ENCODE results near the gene TSSK6. TPM values are rescaled to one million over a fixed set of nuclear protein-coding genes. Genes with fewer than 3 reads are reported as not detected.

The TSSK6 gene
- polyA plus RNA-seq, 1 donor, result 0.56 TPM

DNA sequence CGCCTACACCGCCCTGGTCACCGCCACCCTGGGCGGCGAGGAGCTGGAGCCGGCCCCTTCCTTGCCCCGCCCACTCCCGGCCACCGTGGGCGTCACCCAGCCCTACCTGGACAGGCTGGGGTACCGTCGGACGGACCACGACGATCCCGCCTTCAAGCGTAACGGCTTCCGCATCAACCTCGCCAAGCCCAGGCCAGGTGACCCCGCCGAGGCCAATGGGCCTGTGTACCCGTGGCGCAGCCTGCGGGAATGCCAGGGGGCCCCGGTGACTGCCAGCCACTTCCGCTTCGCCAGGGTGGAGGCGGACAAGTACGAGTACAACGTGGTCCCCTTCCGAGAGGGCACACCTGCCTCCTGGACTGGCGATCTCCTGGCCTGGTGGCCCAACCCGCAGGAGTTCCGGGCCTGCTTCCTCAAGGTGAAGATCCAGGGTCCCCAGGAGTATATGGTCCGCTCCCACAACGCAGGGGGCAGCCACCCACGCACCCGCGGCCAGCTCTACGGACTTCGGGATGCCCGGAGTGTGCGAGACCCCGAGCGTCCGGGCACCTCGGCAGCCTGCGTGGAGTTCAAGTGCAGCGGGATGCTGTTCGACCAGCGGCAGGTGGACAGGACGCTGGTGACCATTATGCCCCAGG is 29.7 kb upstream of the TSSK6 start:
- no peak for DNase-seq (ENCODE audit: low read depth)

GRCh38 chr19:19544257-19544953 is 29.1 kb upstream of the TSSK6 start:
- DNase-seq (ENCODE audit: low read depth), result no peak

DNA sequence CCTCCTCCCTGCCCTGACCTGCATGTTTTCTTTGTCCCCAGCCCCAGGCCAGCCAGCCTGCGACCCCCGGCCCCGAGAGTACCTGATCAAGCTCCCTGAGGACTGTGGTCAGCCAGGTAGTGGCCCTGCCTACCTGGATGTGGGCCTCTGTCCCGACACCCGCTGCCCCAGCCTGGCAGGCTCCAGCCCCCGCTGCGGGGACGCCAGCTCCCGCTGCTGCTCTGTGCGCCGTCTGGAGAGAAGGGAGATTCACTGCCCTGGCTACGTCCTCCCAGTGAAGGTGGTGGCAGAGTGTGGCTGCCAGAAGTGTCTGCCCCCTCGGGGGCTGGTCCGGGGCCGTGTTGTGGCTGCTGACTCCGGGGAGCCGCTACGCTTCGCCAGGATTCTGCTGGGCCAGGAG is 28.3 kb upstream of the TSSK6 start:
- no peak for DNase-seq (ENCODE audit: low read depth)

DNA sequence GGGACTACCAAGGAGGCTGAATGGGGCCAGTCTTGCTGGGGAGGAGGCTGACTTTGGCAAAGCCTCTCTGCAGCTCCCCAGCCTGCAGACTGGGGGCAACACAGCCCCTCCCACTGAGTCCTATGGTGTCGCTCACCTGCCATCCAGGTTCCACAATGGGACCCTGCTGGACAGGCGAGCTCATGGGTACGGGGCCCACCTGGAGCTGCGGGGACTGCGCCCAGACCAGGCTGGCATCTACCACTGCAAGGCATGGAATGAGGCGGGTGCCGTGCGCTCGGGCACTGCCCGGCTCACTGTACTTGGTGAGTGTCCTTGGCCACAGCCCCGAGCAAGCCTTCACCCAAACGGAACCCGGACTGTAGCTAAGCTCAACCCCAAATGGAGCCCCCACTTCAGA is 27.8 kb upstream of the TSSK6 start:
- no peak for DNase-seq (ENCODE audit: low read depth)

DNA sequence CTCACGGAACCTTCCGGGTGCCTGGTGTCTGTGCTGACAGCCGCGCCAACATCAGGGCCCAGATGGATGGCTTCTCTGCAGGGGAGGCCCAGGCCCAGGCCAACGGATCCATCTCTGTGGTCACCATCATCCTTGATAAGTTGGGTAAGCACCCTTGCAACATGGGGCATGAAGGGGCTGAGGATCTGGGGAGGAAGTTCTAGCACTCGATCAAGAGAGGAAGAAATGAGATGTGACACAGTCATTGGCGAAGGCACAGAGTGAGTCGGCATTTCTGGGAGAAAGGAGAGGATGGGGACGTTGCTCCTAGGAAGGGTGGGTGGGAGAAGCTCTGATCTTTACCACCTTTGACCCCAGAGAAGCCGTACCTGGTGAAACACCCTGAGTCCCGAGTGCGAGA is 27.2 kb upstream of the TSSK6 start:
- no peak for DNase-seq (ENCODE audit: low read depth)

- no peak for DNase-seq (ENCODE audit: low read depth)
Measured at GRCh38 chr19:19541616-19542015, 26.3 kb upstream of the TSSK6 start.

- DNase-seq (ENCODE audit: low read depth), result no peak
Measured at GRCh38 chr19:19540715-19541515, 25.6 kb upstream of the TSSK6 start.

- DNase-seq (ENCODE audit: low read depth), result no peak
Measured at GRCh38 chr19:19540064-19540714, 24.8 kb upstream of the TSSK6 start.

DNA sequence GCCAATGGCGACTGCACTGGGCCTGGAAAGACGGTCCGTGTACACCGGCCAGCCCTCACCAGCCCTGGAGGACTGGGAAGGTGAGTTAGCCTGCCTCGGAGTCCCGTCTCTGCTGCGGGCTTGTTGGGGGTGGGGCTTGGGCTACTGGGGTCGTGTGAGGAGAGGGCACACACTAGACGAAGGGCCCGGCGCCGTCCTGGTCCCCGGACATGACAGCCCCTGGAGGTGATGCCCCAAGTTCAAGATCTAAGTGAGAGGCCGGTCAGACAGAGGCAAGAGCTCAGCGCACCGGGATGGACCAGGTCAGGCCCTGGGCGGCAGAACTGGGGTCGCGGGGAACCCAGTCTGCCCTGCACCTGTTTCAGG is 24.3 kb upstream of the TSSK6 start:
- no peak for DNase-seq (ENCODE audit: low read depth)

GRCh38 chr19:19538785-19539166 is 23.4 kb upstream of the TSSK6 start:
- DNase-seq (ENCODE audit: low read depth), result no peak

- no peak for DNase-seq (ENCODE audit: low read depth)
Measured at GRCh38 chr19:19538061-19538784, 22.9 kb upstream of the TSSK6 start, which contains the start of gene CILP2. CILP2 (plus strand) TSS chr19:19538265; CDS start chr19:19538350, 85 bp downstream.

DNA sequence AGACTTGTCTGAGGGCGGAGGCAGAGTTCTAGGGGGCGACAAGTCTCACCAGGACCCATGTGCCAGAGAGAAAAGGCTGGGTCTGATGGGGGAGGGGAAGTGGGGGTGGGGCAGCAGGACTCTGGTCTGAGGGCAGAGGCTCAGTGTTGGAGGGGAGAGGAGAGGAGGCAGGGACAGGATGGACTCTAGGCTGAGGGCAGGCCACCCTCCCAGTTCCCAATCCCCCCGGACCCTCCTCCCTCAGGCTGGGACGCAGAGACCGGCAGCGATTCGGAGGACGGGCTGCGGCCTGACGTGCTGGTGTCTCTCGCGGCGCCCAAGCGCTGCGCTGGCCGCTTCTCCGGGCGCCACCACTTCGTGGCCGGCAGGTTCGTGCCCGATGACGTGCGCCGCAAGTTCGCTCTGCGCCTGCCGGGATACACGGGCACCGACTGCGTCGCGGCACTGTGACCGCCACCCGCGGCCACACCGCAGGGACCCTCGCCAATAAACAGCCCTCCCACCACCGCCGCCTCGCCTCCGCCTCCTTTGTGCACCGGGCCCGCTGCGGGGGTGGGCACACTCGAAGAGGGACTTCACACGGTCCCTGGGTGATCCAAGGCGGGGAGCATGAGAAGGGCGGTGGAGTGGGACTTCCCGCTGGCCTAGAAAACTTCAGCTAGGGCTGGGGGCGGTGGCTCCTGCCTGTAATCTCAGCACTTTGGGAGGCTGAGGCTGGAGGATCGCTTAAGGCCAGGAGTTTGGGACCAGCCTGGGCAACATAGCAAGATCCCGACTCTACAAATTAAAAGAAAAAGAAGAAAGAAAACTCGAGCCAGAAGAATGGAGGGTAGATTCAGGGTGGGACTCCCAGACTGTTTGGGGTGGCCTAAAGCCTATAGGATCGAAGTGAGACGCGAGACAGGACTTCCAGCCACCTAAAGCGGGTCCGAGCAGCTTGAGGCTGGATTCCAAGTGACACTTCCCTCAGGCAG is 22.0 kb upstream of the TSSK6 start:
- DNase-seq (ENCODE audit: low read depth), result no peak

GRCh38 chr19:19535311-19536191 is 20.2 kb upstream of the TSSK6 start:
- no peak for DNase-seq (ENCODE audit: low read depth)

DNA sequence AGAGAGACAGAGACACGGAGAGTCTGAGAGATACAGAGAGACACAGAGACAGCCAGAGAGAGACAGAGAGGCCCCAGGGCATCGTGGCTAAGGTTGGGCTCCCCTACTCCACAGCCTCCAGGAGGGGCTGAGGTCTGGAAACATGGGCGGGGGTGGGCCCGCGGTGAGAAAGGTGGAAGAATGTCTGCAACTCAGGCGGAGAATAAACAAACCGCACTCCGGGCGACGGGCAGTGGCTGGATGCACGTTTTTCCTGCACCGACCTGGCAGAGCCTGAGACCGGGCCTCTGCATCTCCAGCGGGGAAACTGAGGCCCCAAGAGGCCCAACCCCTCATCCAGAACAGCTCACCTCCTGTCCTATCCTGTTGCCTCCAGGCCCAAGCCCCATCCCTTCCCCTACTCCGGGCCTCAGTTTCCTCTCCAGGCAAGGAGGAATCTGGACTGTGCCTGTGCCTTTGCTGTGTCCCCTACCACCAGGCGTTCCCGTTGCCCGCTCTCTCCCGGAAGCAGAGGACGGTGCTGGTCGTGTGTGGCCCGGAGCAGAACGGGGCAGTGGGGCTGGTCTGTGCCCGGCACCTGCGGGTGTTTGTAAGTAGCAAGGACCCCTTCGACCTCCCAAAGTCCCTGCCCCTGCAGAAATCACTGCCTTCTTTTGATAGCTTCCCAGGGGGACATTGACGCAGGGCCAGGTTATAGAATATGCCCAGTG is 19.4 kb upstream of the TSSK6 start:
- no peak for DNase-seq (ENCODE audit: low read depth)

DNA sequence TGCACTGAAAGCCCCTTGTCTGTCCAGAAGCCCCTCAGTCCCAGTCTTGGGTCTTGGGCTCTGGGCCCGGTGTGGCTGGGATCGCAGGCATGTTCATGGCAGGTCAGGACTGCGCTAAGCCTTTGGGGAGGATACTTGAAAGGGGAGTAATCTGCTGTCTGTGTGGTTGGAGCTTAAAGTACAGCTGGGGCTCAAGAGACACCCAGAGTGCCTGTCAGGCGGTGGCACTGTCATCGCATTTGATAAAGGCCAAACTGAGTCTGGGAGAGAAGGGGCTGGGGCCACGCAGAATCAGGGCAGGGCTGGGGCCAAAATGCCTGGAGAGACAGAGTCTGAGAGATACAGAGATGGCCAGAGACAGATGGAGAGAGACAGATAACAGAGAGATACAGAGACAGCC is 18.5 kb upstream of the TSSK6 start:
- no peak for DNase-seq (ENCODE audit: low read depth)

DNA sequence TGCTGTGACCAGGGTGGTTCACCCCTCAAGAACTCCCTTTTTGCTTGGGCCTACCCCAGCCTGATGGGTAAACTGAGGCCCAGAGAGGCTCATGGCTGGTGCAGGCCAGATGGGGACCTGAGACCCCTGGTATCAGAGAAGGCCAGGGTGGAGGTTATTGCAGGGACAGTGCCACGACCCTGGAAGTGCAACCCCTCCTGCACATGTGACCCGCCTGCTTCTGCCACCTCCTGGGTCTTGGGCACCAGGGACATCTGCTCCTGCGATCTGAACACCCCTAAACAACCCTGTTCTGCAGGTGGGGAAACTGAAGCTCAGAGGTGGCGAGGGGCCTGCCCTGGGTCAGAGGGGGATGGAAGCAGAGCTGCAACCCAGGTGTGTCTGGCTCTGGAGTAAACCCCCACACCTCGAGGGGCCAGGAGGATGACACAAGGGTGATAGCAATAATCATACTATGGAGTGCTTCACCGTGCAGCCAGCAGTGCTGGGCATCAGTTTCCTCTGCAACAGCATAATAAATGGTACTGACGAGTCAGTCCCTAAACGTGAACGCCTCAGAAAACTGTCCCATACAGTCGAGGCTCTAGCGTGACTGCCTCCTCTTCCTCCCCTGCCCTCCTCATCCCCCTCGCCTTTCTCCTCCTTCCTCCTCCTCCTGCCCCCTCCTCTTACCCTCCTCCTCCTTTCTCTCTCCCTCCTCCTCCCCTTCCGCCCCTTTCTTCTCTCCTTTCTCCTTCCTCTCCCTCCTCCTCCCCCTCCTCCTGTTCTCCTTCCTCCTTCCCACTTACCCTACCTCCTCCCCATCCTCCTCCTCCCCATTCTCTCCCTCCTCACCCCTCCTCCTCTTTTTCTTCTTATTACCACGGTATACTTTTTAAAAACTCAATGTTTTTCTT is 17.7 kb upstream of the TSSK6 start:
- no peak for DNase-seq (ENCODE audit: low read depth)

DNA sequence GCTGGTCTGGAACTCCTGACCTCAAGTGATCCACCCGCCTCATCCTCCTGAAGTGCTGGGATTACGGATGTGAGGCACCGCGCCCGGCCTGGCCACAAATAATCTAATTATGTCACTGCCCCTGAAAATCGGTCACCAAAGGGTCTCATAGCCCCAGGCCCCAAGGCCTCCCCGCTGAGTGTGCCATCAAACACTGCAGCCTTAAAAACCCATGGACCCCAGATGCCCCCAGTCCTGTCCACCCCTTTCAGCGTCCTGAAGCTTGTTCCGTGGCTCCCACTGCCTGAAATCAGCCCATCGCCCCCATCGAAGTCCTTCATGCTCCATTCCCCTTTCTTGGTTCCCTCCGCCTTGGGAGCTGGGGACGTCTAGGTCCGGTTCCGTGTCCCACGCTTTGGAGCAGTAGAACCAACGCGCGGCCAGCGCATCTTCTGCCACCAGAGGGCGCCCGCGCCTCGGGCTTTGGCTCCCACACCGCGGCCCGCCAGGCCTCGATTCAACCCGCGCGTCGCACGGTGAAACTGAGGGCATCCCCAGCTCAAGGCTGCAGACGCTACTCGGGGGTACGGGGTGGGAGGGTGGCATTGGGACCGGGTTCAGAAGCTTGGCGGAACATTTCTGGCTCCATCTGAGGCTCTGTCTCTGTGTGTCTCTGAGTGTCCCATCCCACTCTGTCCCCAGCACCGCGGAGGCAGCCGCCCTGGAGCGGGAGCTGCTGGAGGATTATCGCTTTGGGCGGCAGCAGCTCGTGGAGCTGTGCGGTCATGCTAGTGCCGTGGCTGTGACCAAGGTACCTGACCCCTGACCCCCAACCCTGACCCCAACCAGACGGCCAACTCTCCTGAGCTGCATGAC is 16.8 kb upstream of the TSSK6 start:
- DNase-seq (ENCODE audit: low read depth), result no peak
